ENCODE data around the gene POLR2F. TPM values are rescaled to one million over a fixed set of nuclear protein-coding genes. Genes with fewer than 3 reads are reported as not detected.

Gene POLR2F
- total RNA-seq, 1 donor from 2014 or later: 57.9 TPM

- Histone ChIP-seq H3K4me3 (no peak overlapping the region), H3K4me1 (no peaks in the 10 kb centered on the region), H3K9me3 (no peaks in the 10 kb centered on the region), H3K36me3 (peaks cover 0 to 41% of the 10 kb centered on the region in 2 donors), H3K27me3 (no peaks in the 10 kb centered on the region), H3K27ac (no peak overlapping the region)
- DNase-seq (ENCODE audit: extremely low spot score in 2 of 2): no peak
- intact Hi-C loops (cut with DNase I): loop anchor here (2.0 to 5.0 kb wide), 2 partner anchors 79 to 143 kb away; partner anchors contain the start of gene GALR3
- no peak for TF ChIP-seq CTCF (IDR thresholded peaks at IDR 0.05)
- TF ChIP-seq POLR2AphosphoS5 (IDR thresholded peaks at IDR 0.05; ENCODE audit: insufficient read depth in 1 of 2, low read depth in 1 of 2): no peak
- TF ChIP-seq POLR2A (IDR thresholded peaks at IDR 0.05): no peak
Observed at GRCh38 chr22:37965940-37966664, 12.6 kb downstream of the POLR2F start.

GRCh38 chr22:37967147-37967546 lies 13.6 kb downstream of the POLR2F start:
- no peaks in the 10 kb centered on the region for H3K9me3 ChIP-seq
- peaks cover 0 to 31% of the 10 kb centered on the region in 2 donors for H3K36me3 ChIP-seq
- no peaks in the 10 kb centered on the region for H3K4me1 ChIP-seq
- intact Hi-C loops (cut with DNase I): loop anchor here (5.0 kb wide), 1 partner anchor 80 kb away; no protein-coding TSS in a partner anchor
- TF ChIP-seq POLR2A (IDR thresholded peaks at IDR 0.05) (no peak), POLR2AphosphoS5 (IDR thresholded peaks at IDR 0.05; ENCODE audit: insufficient read depth in 1 of 2, low read depth in 1 of 2) (no peak), CTCF (IDR thresholded peaks at IDR 0.05) (no peak)
- no peak for DNase-seq (ENCODE audit: extremely low spot score in 2 of 2)
- no peak overlapping the region for H3K4me3 ChIP-seq
- H3K27me3 ChIP-seq: no peaks in the 10 kb centered on the region
- no peak overlapping the region for H3K27ac ChIP-seq

- Histone ChIP-seq H3K4me1 (no peaks in the 10 kb centered on the region), H3K36me3 (peaks cover 0 to 26% of the 10 kb centered on the region in 2 donors), H3K9me3 (no peaks in the 10 kb centered on the region), H3K27me3 (no peaks in the 10 kb centered on the region), H3K4me3 (no peak overlapping the region), H3K27ac (no peak overlapping the region)
- DNase-seq (ENCODE audit: extremely low spot score in 2 of 2): no peak
- TF ChIP-seq POLR2A (IDR thresholded peaks at IDR 0.05): no peak
- no peak for TF ChIP-seq POLR2AphosphoS5 (IDR thresholded peaks at IDR 0.05; ENCODE audit: insufficient read depth in 1 of 2, low read depth in 1 of 2)
- TF ChIP-seq CTCF (IDR thresholded peaks at IDR 0.05): no peak
- intact Hi-C loops (cut with DNase I): loop anchor here (5.0 kb wide), 1 partner anchor 81 kb away; no protein-coding TSS in a partner anchor
Observed at GRCh38 chr22:37967637-37968451, 14.3 kb downstream of the POLR2F start.

GRCh38 chr22:37968452-37969251 lies 15.2 kb downstream of the POLR2F start:
- TF ChIP-seq POLR2A (IDR thresholded peaks at IDR 0.05): no peak
- no peak for TF ChIP-seq CTCF (IDR thresholded peaks at IDR 0.05)
- TF ChIP-seq POLR2AphosphoS5 (IDR thresholded peaks at IDR 0.05; ENCODE audit: insufficient read depth in 1 of 2, low read depth in 1 of 2): no peak
- Histone ChIP-seq H3K4me1 (no peaks in the 10 kb centered on the region), H3K36me3 (peaks cover 0 to 22% of the 10 kb centered on the region in 2 donors), H3K27me3 (no peaks in the 10 kb centered on the region), H3K4me3 (no peak overlapping the region), H3K27ac (no peak overlapping the region), H3K9me3 (no peaks in the 10 kb centered on the region)
- intact Hi-C loops (cut with DNase I): loop anchor here (5.0 kb wide), 1 partner anchor 81 kb away; no protein-coding TSS in a partner anchor
- no peak for DNase-seq (ENCODE audit: extremely low spot score in 2 of 2)

Measured in vagina (tissue), 2 donors.